LNCaP clone FGC (cell line): ENCODE measurements around the gene DCDC2C.

Source experiments
- DNase-seq: peaks from one replicate; pipeline ENCODE4 v3.0.0-alpha.2; 2011; ENCODE audit warnings: low read depth
- H3K4me3 ChIP-seq: 2 replicates; pipeline ENCODE4 v1.5.1; 2011; ENCODE audit warnings: mild to moderate bottlenecking, low read depth, low read length, control low read depth
- CTCF ChIP-seq: IDR thresholded peaks from 2 replicates; pipeline ENCODE4 v1.5.1; 2012; ENCODE audit warnings: mild to moderate bottlenecking; ENCODE audit not compliant: control insufficient read depth, insufficient read depth; ENCODE audit errors: extremely low read depth

DCDC2C gene

DNA sequence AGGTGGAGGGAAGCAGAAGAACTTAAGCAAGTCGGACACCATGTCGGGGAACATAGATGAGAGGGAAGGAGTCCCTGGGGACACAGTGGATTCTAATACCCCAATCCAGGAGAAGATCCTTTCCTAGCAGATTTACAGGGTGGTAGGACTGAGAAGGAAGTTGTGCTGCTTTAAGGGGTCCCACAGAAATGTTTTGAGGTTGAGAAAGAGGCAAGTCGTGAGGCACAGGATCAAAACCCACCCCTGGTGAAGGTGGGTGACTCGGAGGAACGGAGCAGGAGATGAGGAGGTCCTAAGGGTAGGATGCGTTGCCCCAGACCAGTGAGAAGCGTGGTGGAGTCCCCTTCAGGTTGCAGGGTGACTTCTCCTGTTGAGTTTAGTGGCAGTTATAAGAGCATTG is 32.7 kb downstream of the DCDC2C start:
- no peak for DNase-seq
- no peak for TF ChIP-seq CTCF
- H3K4me3 ChIP-seq, result no peak overlapping the region

DNA sequence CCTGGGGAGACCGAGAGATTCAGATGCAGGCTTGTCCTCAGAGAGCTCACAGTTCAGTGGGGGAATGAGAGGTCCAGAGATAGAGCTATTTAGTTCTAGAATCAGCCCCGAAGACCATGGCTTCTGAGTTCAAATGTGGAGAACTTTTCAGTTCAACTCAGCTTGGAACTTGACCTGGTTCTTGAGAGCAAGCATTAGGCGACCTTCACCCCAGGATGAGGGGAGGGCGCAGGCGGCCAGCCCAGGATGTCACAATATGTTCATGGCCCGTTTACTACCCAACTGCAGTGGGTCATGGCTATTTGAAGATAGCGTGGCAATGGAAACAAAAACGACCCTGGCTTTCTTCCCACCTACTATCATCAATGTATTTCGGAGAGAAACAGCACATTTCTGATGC is 33.8 kb downstream of the DCDC2C start:
- no peak for DNase-seq
- no peak overlapping the region for H3K4me3 ChIP-seq
- TF ChIP-seq CTCF, result no peak

- peak; percentile 35 for DNase-seq
- no peak overlapping the region for H3K4me3 ChIP-seq
Observed at GRCh38 chr2:3738454-3738853, 35.1 kb downstream of the DCDC2C start.

GRCh38 chr2:3739313-3739712 is 35.9 kb downstream of the DCDC2C start:
- no peak for DNase-seq
- H3K4me3 ChIP-seq, result no peak overlapping the region
- no peak for TF ChIP-seq CTCF

More at GRCh38 chr2:3738454-3738853, 35.1 kb downstream of the DCDC2C start:
- TF ChIP-seq CTCF, result peak; percentile 61

DNA sequence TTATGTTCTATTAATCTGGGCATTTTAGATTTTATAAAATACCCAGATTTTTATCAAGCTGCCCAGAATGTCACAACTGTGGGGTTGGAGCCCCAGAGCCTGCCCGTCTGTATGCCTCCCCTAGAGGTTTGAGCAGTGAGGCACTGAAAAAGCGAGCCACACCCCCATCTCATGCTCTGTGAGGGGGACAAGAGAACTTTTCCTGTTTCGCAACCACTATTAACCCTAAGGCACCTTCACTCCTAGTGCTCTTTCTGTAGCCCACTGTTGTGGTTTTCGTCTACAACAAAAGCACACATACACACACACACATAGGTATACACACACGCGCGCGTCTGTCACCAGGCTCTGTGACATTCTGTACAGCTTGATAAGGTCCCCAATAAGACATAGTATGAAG is 38.0 kb downstream of the DCDC2C start:
- DNase-seq, result no peak
- TF ChIP-seq CTCF, result no peak
- no peak overlapping the region for H3K4me3 ChIP-seq

GRCh38 chr2:3741867-3742602 is 38.7 kb downstream of the DCDC2C start:
- TF ChIP-seq CTCF, result no peak
- DNase-seq, result no peak
- no peak overlapping the region for H3K4me3 ChIP-seq
